H1 (cell line): ENCODE measurements around the gene CRYBA4.

ENCODE experiments used
- BRCA1 ChIP-seq: IDR thresholded peaks from 2 replicates; pipeline ENCODE4 v1.6.1; 2012; ENCODE audit warnings: low read depth, low read length, improper control_type of control experiment
- CBX5 ChIP-seq: fragments of 300-800, 300-1000 bp; sonication (generic); IDR thresholded peaks from 2 replicates; pipeline ENCODE4 v1.7.1; 2016; ENCODE audit warnings: antibody characterized with exemption, low read length, low read depth
- CTCF ChIP-seq, 3 experiments: IDR thresholded peaks; 1 replicate in 2 of 3; 2 replicates in 1 of 3; pipeline versions ENCODE4 v1.5.1 to v1.6.1; 2011; ENCODE audit warnings: low read length in 3 of 3, mild to moderate bottlenecking in 3 of 3, inconsistent platforms in 2 of 3, low read depth in 1 of 3, moderate library complexity in 1 of 3; ENCODE audit not compliant: insufficient read depth in 1 of 3; ENCODE audit errors: control extremely low read depth in 1 of 3
- FOSL1 ChIP-seq: IDR thresholded peaks from 2 replicates; pipeline ENCODE4 v1.6.1; 2011; ENCODE audit warnings: mild to moderate bottlenecking, low read depth, low read length, moderate library complexity; ENCODE audit not compliant: insufficient read depth
- HDAC2 ChIP-seq, 2 experiments: fragments of 300-600 bp in 1 of 2; sonication (generic) in 1 of 2; IDR thresholded peaks; 2 replicates each; pipeline ENCODE4 v1.6.1; 2011 to 2012; ENCODE audit warnings: low read depth in 2 of 2, low read length in 2 of 2, mild to moderate bottlenecking in 2 of 2, moderate library complexity in 2 of 2, borderline replicate concordance in 1 of 2, inconsistent platforms in 1 of 2
- JUN ChIP-seq: IDR thresholded peaks from 2 replicates; pipeline ENCODE4 v1.6.1; 2011; ENCODE audit warnings: low read depth, mild to moderate bottlenecking, improper control_type of control experiment, low read length
- JUND ChIP-seq: IDR thresholded peaks from 2 replicates; pipeline ENCODE4 v1.6.1; 2011; ENCODE audit warnings: mild to moderate bottlenecking, improper control_type of control experiment, low read length
- POLR2AphosphoS5 ChIP-seq: IDR thresholded peaks from 2 replicates; pipeline ENCODE4 v1.6.1; 2011; ENCODE audit warnings: low read depth, low read length
- RAD21 ChIP-seq, 2 experiments: IDR thresholded peaks in 1 of 2; conservative IDR thresholded peaks in 1 of 2; 2 replicates each; pipeline ENCODE4 v1.6.1; 2011; ENCODE audit warnings: low read depth in 2 of 2, low read length in 2 of 2, improper control_type of control experiment in 1 of 2, inconsistent platforms in 1 of 2, mild to moderate bottlenecking in 1 of 2, moderate library complexity in 1 of 2
- RFX5 ChIP-seq: IDR thresholded peaks from 2 replicates; pipeline ENCODE4 v1.6.1; 2011; ENCODE audit warnings: low read depth, low read length, improper control_type of control experiment, borderline replicate concordance
- SRF ChIP-seq: IDR thresholded peaks from 2 replicates; pipeline ENCODE4 v1.6.1; 2011; ENCODE audit warnings: mild to moderate bottlenecking, low read depth, low read length, moderate library complexity
- USF2 ChIP-seq: IDR thresholded peaks from 2 replicates; pipeline ENCODE4 v1.6.1; 2011; ENCODE audit warnings: low read length, improper control_type of control experiment
- ZNF274 ChIP-seq: IDR thresholded peaks from 2 replicates; pipeline ENCODE4 v1.7.0; 2012; ENCODE audit warnings: low read length, borderline replicate concordance; ENCODE audit errors: extremely low read depth

- TF ChIP-seq CTCF (IDR thresholded peaks at IDR 0.05; ENCODE audit: control extremely low read depth in 1 of 3, insufficient read depth in 1 of 3, low read depth in 1 of 3, low read length in 3 of 3) (no peak), FOSL1 (no peak), RAD21 (IDR thresholded peaks at IDR 0.05 in 1 of 2, conservative IDR thresholded peaks at IDR 0.05 in 1 of 2; ENCODE audit: low read depth in 2 of 2, low read length in 2 of 2) (no peak), JUND (no peak), USF2 (no peak), POLR2AphosphoS5 (no peak), ZNF274 (no peak), BRCA1 (no peak), SRF (no peak), JUN (no peak), CBX5 (no peak), HDAC2 (IDR thresholded peaks at IDR 0.05; ENCODE audit: borderline replicate concordance in 1 of 2, low read depth in 2 of 2, low read length in 2 of 2) (no peak), RFX5 (no peak)
These were observed 41.7 kb downstream of the CRYBA4 start for GRCh38 chr22:26663374-26663923.
